Suprapubic skin (tissue), 3 donors: ENCODE data around the gene BRINP3.

Source experiments
- POLR2A ChIP-seq, 2 donors: fragments of 450-650 bp; IDR thresholded peaks; one replicate each; pipeline ENCODE4 v1.6.1; 2017; ENCODE audit warnings: antibody characterized with exemption in 2 of 2, mild to moderate bottlenecking in 2 of 2, moderate library complexity in 2 of 2
- TF ChIP-seq, protein P1 (sequence below), 2 donors: fragments of 200-600 bp in 1 of 2; fragments of 450-650 bp in 1 of 2; sonication (generic) in 1 of 2; IDR thresholded peaks; one replicate each; pipeline ENCODE4 v1.5.1; 2016 to 2019; ENCODE audit warnings: antibody characterized with exemption in 2 of 2, mild to moderate bottlenecking in 1 of 2, moderate library complexity in 1 of 2

DNA sequence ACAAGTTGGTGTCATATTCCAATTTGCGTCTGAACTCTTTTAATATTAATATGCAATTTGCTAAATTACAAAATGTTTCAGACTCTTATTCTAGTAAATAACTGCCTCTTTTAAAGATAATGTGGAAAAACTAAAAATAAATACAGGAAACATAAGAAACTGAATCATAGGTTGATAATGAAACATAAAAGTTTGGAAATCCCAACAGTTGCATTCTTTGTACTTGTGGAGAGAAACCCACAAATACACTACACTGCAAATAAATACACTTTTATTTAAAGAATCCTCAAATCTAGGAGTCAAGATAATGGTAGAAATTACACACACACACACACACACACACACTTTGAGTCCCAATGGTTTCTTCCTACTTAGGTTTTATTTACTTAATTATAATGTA lies 5.2 kb downstream of the BRINP3 start:
- TF ChIP-seq, protein P1, sequence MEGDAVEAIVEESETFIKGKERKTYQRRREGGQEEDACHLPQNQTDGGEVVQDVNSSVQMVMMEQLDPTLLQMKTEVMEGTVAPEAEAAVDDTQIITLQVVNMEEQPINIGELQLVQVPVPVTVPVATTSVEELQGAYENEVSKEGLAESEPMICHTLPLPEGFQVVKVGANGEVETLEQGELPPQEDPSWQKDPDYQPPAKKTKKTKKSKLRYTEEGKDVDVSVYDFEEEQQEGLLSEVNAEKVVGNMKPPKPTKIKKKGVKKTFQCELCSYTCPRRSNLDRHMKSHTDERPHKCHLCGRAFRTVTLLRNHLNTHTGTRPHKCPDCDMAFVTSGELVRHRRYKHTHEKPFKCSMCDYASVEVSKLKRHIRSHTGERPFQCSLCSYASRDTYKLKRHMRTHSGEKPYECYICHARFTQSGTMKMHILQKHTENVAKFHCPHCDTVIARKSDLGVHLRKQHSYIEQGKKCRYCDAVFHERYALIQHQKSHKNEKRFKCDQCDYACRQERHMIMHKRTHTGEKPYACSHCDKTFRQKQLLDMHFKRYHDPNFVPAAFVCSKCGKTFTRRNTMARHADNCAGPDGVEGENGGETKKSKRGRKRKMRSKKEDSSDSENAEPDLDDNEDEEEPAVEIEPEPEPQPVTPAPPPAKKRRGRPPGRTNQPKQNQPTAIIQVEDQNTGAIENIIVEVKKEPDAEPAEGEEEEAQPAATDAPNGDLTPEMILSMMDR (IDR thresholded peaks at IDR 0.05): no peak
- TF ChIP-seq POLR2A (IDR thresholded peaks at IDR 0.05): no peak
